Nephron progenitor cell (in vitro differentiated cells): ENCODE measurements around the gene RAVER2.

Experiments
- DNase-seq: peaks from one replicate; pipeline ENCODE4 v3.0.0; 2021
- H3K27ac Mint-ChIP-seq: 2 replicates; pipeline ENCODE4 v1.8.0; 2021; ENCODE audit warnings: mild to moderate bottlenecking, moderate library complexity, mixed read lengths
- H3K27me3 Mint-ChIP-seq: 2 replicates; pipeline ENCODE4 v1.8.0; 2021; ENCODE audit warnings: mild to moderate bottlenecking, low read depth, mixed read lengths; ENCODE audit not compliant: poor library complexity
- H3K36me3 Mint-ChIP-seq: 2 replicates; pipeline ENCODE4 v1.8.0; 2021; ENCODE audit warnings: low read depth, mixed read lengths
- H3K4me1 Mint-ChIP-seq: 2 replicates; pipeline ENCODE4 v1.8.0; 2021; ENCODE audit warnings: mixed read lengths
- H3K4me3 Mint-ChIP-seq: 2 replicates; pipeline ENCODE4 v1.8.0; 2021; ENCODE audit warnings: mild to moderate bottlenecking, moderate library complexity, mixed read lengths
- H3K9me3 Mint-ChIP-seq: 2 replicates; pipeline ENCODE4 v1.8.0; 2021; ENCODE audit warnings: mild to moderate bottlenecking, moderate library complexity, mixed read lengths
- TF ChIP-seq, protein P1 (sequence below): fragments of 200-600 bp; sonication (generic); IDR thresholded peaks from 2 replicates; pipeline ENCODE4 v1.5.0; 2021; ENCODE audit warnings: antibody characterized with exemption

Gene RAVER2

DNA sequence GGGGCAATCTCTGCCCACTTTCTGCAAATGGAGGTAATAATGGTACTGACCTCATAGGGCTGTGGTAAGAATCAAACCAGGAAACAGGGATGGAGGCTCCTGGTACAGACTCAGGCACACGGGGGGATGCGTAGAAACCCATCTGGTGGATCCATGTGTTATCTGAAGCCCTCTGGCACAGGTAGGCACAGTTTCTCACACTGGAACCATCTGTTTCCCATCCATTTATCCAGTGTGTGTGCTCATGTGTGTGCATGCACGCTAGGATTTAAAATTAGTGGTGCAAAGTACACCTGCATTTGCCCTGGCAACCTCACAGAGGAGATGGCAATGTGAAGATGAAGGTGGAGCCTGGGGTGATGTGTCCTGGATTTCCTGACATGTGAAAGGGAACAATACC is 103.3 kb downstream of the RAVER2 start:
- no peaks in the 10 kb centered on the region for H3K27me3 Mint-ChIP-seq
- TF ChIP-seq, protein P1, sequence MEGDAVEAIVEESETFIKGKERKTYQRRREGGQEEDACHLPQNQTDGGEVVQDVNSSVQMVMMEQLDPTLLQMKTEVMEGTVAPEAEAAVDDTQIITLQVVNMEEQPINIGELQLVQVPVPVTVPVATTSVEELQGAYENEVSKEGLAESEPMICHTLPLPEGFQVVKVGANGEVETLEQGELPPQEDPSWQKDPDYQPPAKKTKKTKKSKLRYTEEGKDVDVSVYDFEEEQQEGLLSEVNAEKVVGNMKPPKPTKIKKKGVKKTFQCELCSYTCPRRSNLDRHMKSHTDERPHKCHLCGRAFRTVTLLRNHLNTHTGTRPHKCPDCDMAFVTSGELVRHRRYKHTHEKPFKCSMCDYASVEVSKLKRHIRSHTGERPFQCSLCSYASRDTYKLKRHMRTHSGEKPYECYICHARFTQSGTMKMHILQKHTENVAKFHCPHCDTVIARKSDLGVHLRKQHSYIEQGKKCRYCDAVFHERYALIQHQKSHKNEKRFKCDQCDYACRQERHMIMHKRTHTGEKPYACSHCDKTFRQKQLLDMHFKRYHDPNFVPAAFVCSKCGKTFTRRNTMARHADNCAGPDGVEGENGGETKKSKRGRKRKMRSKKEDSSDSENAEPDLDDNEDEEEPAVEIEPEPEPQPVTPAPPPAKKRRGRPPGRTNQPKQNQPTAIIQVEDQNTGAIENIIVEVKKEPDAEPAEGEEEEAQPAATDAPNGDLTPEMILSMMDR = no peak
- no peak for DNase-seq
- H3K36me3 Mint-ChIP-seq = peaks cover 38% of the 10 kb centered on the region
- no peak overlapping the region for H3K27ac Mint-ChIP-seq
- H3K9me3 Mint-ChIP-seq = no peaks in the 10 kb centered on the region
- H3K4me1 Mint-ChIP-seq = peaks cover 1% of the 10 kb centered on the region
- no peak overlapping the region for H3K4me3 Mint-ChIP-seq

DNA sequence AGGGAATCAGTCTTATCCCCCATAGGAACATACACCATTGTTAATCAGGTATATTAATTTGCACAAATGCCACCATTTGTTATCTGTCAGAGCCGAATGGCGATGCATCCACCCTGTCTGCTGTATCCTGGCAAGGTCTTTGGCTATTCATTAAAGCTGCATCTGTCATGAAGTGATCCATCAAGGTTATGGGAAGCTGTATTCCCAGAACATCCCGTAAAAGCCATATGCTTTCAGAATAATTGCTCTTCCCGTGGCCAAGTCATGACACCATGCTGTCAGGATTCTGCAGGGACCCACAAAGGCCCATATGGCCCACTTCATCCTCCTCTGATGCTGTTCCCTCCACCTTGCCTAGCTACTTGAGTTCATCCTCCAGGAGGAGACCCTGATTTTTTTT is 103.9 kb downstream of the RAVER2 start:
- no peak for DNase-seq

DNA sequence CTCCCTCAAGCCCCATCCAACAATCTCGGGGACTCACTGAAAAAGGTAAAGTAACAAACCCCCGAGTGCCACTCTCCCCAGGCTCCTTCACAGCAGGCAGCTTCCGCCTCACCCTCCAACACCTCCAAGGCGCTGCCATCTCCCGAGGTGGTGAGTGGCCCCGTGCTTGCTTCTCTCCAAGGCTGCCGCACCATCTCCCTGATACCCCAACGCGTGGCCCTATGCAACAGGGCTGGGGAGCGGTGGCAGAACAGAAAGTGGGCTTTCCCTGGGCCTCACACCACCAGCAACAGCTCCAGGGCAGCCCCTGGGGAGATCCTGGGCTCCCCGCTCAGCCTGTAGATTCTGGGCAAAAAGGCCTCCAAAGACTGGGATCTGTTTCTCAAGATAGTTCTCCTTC is 105.1 kb downstream of the RAVER2 start:
- no peaks in the 10 kb centered on the region for H3K4me1 Mint-ChIP-seq
- peaks cover 2% of the 10 kb centered on the region for H3K27me3 Mint-ChIP-seq
- H3K36me3 Mint-ChIP-seq = peaks cover 35% of the 10 kb centered on the region
- no peak overlapping the region for H3K27ac Mint-ChIP-seq
- DNase-seq = no peak
- TF ChIP-seq, protein P1 = no peak
- H3K4me3 Mint-ChIP-seq = no peak overlapping the region
- no peaks in the 10 kb centered on the region for H3K9me3 Mint-ChIP-seq

More for the DNA sequence above, 103.9 kb downstream of the RAVER2 start:
- no peak overlapping the region for H3K4me3 Mint-ChIP-seq
- no peaks in the 10 kb centered on the region for H3K27me3 Mint-ChIP-seq
- H3K4me1 Mint-ChIP-seq = no peaks in the 10 kb centered on the region
- H3K36me3 Mint-ChIP-seq = peaks cover 36% of the 10 kb centered on the region
- TF ChIP-seq, protein P1 = no peak
- no peaks in the 10 kb centered on the region for H3K9me3 Mint-ChIP-seq
- H3K27ac Mint-ChIP-seq = no peak overlapping the region

DNA sequence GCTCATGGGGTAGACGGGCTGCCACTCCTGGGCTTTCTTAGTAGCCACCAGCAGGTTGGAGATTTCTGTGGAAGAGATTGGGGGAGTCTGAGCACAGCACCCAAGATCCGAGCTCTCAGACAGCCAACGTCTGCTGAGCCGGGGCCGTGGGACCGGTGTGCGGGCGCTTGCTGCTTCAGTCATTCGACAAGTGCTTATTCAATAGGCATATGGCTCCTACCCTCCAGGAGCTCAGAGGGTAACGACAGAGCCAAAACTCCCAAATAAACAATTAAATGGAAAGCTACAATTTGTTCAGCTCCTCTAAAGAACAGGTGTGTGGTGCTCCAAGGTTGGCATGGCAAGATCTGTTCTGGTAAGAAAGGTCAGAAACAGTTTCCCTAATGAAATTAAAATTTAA is 106.0 kb downstream of the RAVER2 start:
- H3K4me1 Mint-ChIP-seq = no peaks in the 10 kb centered on the region
- H3K36me3 Mint-ChIP-seq = peaks cover 39% of the 10 kb centered on the region
- no peak overlapping the region for H3K4me3 Mint-ChIP-seq

DNA sequence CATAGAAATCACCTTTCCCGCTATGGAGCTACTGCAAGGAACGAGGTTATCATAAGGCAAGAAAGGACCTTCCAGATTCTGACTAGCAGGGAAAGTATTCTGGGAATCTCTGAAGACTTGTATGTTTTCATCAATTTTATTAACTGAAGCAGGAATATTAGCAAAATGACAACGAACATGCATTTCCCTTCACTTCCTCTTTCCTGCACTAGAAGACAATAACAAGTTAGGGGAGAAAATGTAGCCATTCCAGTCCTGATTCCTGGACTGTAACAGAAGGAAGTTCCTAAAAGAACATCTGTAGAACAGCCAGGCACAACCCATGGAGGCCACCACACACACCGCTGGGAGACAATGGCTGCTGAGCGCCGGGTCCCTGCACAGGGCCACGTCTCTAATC is 106.8 kb downstream of the RAVER2 start:
- H3K27me3 Mint-ChIP-seq = peaks cover 2% of the 10 kb centered on the region
- peaks cover 35% of the 10 kb centered on the region for H3K36me3 Mint-ChIP-seq
- H3K4me3 Mint-ChIP-seq = no peak overlapping the region
- H3K4me1 Mint-ChIP-seq = peaks cover 5% of the 10 kb centered on the region
- no peak for DNase-seq
- no peaks in the 10 kb centered on the region for H3K9me3 Mint-ChIP-seq
- peak overlapping the region; percentile 3 for H3K27ac Mint-ChIP-seq
- TF ChIP-seq, protein P1 = no peak

More for the DNA sequence above, 106.0 kb downstream of the RAVER2 start:
- H3K27ac Mint-ChIP-seq = no peak overlapping the region
- H3K27me3 Mint-ChIP-seq = peaks cover 2% of the 10 kb centered on the region
- no peak for DNase-seq
- TF ChIP-seq, protein P1 = no peak
- H3K9me3 Mint-ChIP-seq = no peaks in the 10 kb centered on the region

DNA sequence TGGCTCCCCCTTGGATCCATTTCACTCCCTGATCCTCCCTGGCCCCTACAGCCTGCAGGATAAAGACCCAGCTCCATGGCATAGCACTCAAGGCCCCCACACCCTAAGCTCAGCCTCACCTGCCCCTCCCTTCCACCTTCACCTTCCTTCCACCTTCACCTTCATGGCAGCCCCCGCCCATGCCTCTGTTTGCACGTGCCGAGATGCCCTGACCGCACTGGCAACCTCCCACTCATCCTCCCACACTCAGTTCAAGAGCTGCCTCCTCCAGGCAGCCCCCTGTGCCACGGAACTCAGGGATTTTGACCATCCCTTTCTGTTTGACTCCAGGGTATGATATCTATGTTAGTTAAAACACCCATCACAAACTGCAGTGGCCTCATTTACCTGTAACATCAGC is 109.8 kb downstream of the RAVER2 start:
- DNase-seq = no peak
- Mint-ChIP-seq H3K4me3 (no peak overlapping the region), H3K4me1 (peaks cover 8% of the 10 kb centered on the region), H3K27ac (no peak overlapping the region), H3K9me3 (no peaks in the 10 kb centered on the region), H3K36me3 (peaks cover 53% of the 10 kb centered on the region), H3K27me3 (peaks cover 2% of the 10 kb centered on the region)
- TF ChIP-seq, protein P1 = no peak
